ENCODE results near the gene PHOSPHO1.

DNA sequence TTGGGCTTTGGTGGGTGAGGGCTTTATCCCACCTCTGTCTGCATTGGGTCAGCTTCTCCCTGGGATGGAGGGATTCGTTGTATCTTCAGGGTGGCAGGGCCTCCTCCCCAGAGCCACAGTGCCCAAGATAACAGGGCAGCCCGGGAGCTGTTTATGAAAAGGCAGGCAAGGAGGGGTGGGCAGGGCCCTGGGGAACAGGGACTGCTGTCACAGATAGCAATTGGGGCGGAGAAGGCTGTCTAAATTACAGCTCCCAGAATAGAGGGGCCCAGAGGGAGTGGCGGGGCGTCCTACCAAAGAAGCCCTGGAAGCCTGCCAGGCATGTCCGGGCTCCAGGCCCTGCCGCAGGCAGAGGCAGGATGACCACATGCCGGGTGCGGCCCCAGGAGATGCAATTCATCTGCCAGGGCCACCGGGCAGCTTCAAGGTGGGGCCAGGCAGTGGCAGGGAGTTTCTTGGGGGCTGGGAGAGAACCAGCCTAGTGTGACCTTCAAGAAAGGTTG is 18.8 kb upstream of the PHOSPHO1 start:
- TF ChIP-seq CTCF (IDR thresholded peaks at IDR 0.05), result no peak
- no peak for TF ChIP-seq POLR2AphosphoS5 (IDR thresholded peaks at IDR 0.05)
- TF ChIP-seq POLR2A (IDR thresholded peaks at IDR 0.05), result no peak

Data from prostate gland (tissue), 2 donors.